ENCODE data around the gene ZBTB7C. TPM values are rescaled to one million over a fixed set of nuclear protein-coding genes. Genes with fewer than 3 reads are reported as not detected.

The ZBTB7C gene
- polyA plus RNA-seq, 1 of the 3 experiments (the other 2 are of a cell fraction), result 0.05 TPM

DNA sequence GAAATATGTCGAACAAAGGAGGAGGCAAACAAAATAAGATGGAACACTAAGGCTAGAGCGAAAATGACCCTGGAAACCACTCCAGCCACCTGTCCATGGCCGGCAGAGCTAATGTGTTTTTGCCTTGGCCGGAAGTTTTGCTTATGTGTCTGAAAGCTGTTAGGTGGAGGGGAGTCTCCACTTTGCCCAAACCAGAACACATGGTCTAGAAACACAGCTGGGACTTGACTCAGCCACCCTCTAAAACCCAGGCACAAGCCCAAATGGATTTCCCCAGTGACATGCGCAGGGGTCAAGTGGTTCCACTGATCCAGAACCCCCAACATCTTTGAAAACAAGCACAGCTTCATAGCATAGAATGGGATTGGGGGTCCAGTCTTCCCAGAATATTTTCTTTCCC lies 159.3 kb downstream of the ZBTB7C start:
- H3K27ac ChIP-seq (ENCODE audit: low read depth in 2 of 2, low read length in 1 of 2), result no peak overlapping the region
- ChIA-PET POLR2A (no interaction called here), CTCF (interaction anchor here (0.9 to 1.6 kb wide), 2 partner anchors 20 to 197 kb away, joined by 3 to 4 read pairs; no protein-coding TSS in a partner anchor)
- 43% methylated on average over 4 of the region's 5 CpGs for WGBS (ENCODE audit: low lambda C conversion rate)
- no peaks in the 10 kb centered on the region for H3K79me2 ChIP-seq (ENCODE audit: insufficient read depth)
- H3K9ac ChIP-seq, result no peak overlapping the region
- H3K9me2 ChIP-seq, result no peaks in the 10 kb centered on the region
- no peak overlapping the region for H3K4me3 ChIP-seq (ENCODE audit: low read depth in 2 of 2, low read length in 1 of 2)
- TF ChIP-seq GABPA (IDR thresholded peaks at IDR 0.05; ENCODE audit: low read depth) (no peak), RAD21 (IDR thresholded peaks at IDR 0.05; ENCODE audit: low read length) (no peak), NRF1 (IDR thresholded peaks at IDR 0.05; ENCODE audit: low read depth, low read length) (no peak), MXI1 (IDR thresholded peaks at IDR 0.05; ENCODE audit: low read depth, low read length) (no peak), SIN3A (IDR thresholded peaks at IDR 0.05; ENCODE audit: borderline replicate concordance, low read depth, low read length) (no peak)
- H3F3A ChIP-seq (replicated peaks; ENCODE audit: insufficient read depth), result no peaks in the 10 kb centered on the region
- H3K4me2 ChIP-seq, result no peak overlapping the region
- no peaks in the 10 kb centered on the region for H3K4me1 ChIP-seq (ENCODE audit: control insufficient read depth in 1 of 2, insufficient read depth in 2 of 2, low read depth in 1 of 2, low read length in 1 of 2)
- DNase-seq, result no peak
- H4K20me1 ChIP-seq (ENCODE audit: insufficient read depth), result no peaks in the 10 kb centered on the region
- H3K27me3 ChIP-seq (ENCODE audit: insufficient read depth), result no peaks in the 10 kb centered on the region; the same call in 1 of the 2 replicates
- no peak overlapping the region for H2AFZ ChIP-seq (ENCODE audit: low read depth)
- no peaks in the 10 kb centered on the region for H3K9me3 ChIP-seq
- no peaks in the 10 kb centered on the region for H3K36me3 ChIP-seq (replicated peaks in 1 of 2; ENCODE audit: control insufficient read depth in 1 of 2, insufficient read depth in 2 of 2, low read length in 1 of 2)

DNA sequence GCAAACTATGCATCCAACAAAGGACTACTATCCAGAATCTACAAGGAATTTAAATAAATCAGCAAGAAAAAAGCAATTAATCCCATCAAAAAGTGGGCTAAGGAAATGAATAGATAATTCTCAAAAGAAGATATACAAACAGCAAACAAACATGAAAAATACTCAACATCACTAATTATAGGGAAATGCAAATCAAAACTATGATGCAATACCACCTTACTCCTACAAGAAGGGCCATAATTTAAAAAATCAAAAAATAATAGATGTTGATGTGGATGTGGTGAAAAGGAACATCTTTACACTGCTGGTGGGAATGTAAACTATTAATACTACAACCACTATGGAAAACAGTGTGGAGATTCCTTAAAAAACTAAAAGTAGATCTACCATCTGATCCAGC lies 164.7 kb downstream of the ZBTB7C start:
- Histone ChIP-seq H2AFZ (ENCODE audit: low read depth) (no peak overlapping the region), H3K27me3 (ENCODE audit: insufficient read depth) (no peaks in the 10 kb centered on the region), H3K4me2 (no peak overlapping the region), H3K9me3 (no peaks in the 10 kb centered on the region), H3K4me3 (ENCODE audit: low read depth in 2 of 2, low read length in 1 of 2) (no peak overlapping the region), H3K27ac (ENCODE audit: low read depth in 2 of 2, low read length in 1 of 2) (no peak overlapping the region), H3F3A (replicated peaks; ENCODE audit: insufficient read depth) (no peaks in the 10 kb centered on the region), H4K20me1 (ENCODE audit: insufficient read depth) (no peaks in the 10 kb centered on the region), H3K4me1 (ENCODE audit: control insufficient read depth in 1 of 2, insufficient read depth in 2 of 2, low read depth in 1 of 2, low read length in 1 of 2) (no peaks in the 10 kb centered on the region), H3K9ac (no peak overlapping the region), H3K36me3 (replicated peaks in 1 of 2; ENCODE audit: control insufficient read depth in 1 of 2, insufficient read depth in 2 of 2, low read length in 1 of 2) (no peaks in the 10 kb centered on the region), H3K9me2 (no peaks in the 10 kb centered on the region), H3K79me2 (ENCODE audit: insufficient read depth) (no peaks in the 10 kb centered on the region)
- CTCF ChIA-PET, result interaction anchor here (1.3 kb wide), 1 partner anchor 15 kb away, joined by 3 read pairs; no protein-coding TSS in a partner anchor
- POLR2A ChIA-PET, result no interaction called here
- no peak for DNase-seq
- TF ChIP-seq TAF1 (IDR thresholded peaks at IDR 0.05; ENCODE audit: borderline replicate concordance, low read depth, low read length) (no peak), TEAD4 (IDR thresholded peaks at IDR 0.05; ENCODE audit: borderline replicate concordance, insufficient read depth) (no peak), YY1 (IDR thresholded peaks at IDR 0.05; ENCODE audit: low read depth) (no peak), FOSL2 (IDR thresholded peaks at IDR 0.05; ENCODE audit: borderline replicate concordance, low read depth) (no peak), EP300 (IDR thresholded peaks at IDR 0.05; ENCODE audit: borderline replicate concordance in 1 of 2, low read depth in 1 of 2, low read length in 1 of 2) (no peak), NRF1 (IDR thresholded peaks at IDR 0.05; ENCODE audit: low read depth, low read length) (no peak), GABPA (IDR thresholded peaks at IDR 0.05; ENCODE audit: low read depth) (no peak), TCF12 (IDR thresholded peaks at IDR 0.05) (no peak), FOXM1 (IDR thresholded peaks at IDR 0.05; ENCODE audit: low read depth) (no peak), SMC3 (IDR thresholded peaks at IDR 0.05; ENCODE audit: low read depth, low read length) (no peak), MXI1 (IDR thresholded peaks at IDR 0.05; ENCODE audit: low read depth, low read length) (no peak), MEF2A (IDR thresholded peaks at IDR 0.05; ENCODE audit: borderline replicate concordance, low read depth) (no peak), RAD21 (IDR thresholded peaks at IDR 0.05; ENCODE audit: low read length) (no peak)
- TF ChIP-seq, protein P1, sequence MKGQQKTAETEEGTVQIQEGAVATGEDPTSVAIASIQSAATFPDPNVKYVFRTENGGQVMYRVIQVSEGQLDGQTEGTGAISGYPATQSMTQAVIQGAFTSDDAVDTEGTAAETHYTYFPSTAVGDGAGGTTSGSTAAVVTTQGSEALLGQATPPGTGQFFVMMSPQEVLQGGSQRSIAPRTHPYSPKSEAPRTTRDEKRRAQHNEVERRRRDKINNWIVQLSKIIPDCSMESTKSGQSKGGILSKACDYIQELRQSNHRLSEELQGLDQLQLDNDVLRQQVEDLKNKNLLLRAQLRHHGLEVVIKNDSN (IDR thresholded peaks at IDR 0.05; ENCODE audit: borderline replicate concordance, low read depth), result no peak
- TF ChIP-seq, protein P2, sequence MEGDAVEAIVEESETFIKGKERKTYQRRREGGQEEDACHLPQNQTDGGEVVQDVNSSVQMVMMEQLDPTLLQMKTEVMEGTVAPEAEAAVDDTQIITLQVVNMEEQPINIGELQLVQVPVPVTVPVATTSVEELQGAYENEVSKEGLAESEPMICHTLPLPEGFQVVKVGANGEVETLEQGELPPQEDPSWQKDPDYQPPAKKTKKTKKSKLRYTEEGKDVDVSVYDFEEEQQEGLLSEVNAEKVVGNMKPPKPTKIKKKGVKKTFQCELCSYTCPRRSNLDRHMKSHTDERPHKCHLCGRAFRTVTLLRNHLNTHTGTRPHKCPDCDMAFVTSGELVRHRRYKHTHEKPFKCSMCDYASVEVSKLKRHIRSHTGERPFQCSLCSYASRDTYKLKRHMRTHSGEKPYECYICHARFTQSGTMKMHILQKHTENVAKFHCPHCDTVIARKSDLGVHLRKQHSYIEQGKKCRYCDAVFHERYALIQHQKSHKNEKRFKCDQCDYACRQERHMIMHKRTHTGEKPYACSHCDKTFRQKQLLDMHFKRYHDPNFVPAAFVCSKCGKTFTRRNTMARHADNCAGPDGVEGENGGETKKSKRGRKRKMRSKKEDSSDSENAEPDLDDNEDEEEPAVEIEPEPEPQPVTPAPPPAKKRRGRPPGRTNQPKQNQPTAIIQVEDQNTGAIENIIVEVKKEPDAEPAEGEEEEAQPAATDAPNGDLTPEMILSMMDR (IDR thresholded peaks at IDR 0.05), result no peak
- TF ChIP-seq, protein P3, sequence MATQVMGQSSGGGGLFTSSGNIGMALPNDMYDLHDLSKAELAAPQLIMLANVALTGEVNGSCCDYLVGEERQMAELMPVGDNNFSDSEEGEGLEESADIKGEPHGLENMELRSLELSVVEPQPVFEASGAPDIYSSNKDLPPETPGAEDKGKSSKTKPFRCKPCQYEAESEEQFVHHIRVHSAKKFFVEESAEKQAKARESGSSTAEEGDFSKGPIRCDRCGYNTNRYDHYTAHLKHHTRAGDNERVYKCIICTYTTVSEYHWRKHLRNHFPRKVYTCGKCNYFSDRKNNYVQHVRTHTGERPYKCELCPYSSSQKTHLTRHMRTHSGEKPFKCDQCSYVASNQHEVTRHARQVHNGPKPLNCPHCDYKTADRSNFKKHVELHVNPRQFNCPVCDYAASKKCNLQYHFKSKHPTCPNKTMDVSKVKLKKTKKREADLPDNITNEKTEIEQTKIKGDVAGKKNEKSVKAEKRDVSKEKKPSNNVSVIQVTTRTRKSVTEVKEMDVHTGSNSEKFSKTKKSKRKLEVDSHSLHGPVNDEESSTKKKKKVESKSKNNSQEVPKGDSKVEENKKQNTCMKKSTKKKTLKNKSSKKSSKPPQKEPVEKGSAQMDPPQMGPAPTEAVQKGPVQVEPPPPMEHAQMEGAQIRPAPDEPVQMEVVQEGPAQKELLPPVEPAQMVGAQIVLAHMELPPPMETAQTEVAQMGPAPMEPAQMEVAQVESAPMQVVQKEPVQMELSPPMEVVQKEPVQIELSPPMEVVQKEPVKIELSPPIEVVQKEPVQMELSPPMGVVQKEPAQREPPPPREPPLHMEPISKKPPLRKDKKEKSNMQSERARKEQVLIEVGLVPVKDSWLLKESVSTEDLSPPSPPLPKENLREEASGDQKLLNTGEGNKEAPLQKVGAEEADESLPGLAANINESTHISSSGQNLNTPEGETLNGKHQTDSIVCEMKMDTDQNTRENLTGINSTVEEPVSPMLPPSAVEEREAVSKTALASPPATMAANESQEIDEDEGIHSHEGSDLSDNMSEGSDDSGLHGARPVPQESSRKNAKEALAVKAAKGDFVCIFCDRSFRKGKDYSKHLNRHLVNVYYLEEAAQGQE (IDR thresholded peaks at IDR 0.05; ENCODE audit: low read depth, low read length), result no peak
- TF ChIP-seq, protein P4, sequence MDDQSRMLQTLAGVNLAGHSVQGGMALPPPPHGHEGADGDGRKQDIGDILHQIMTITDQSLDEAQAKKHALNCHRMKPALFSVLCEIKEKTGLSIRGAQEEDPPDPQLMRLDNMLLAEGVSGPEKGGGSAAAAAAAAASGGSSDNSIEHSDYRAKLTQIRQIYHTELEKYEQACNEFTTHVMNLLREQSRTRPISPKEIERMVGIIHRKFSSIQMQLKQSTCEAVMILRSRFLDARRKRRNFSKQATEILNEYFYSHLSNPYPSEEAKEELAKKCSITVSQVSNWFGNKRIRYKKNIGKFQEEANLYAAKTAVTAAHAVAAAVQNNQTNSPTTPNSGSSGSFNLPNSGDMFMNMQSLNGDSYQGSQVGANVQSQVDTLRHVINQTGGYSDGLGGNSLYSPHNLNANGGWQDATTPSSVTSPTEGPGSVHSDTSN (IDR thresholded peaks at IDR 0.05), result no peak
- TF ChIP-seq, protein P5, sequence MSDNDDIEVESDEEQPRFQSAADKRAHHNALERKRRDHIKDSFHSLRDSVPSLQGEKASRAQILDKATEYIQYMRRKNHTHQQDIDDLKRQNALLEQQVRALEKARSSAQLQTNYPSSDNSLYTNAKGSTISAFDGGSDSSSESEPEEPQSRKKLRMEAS (IDR thresholded peaks at IDR 0.05; ENCODE audit: low read depth), result no peak
- TF ChIP-seq, protein P6, sequence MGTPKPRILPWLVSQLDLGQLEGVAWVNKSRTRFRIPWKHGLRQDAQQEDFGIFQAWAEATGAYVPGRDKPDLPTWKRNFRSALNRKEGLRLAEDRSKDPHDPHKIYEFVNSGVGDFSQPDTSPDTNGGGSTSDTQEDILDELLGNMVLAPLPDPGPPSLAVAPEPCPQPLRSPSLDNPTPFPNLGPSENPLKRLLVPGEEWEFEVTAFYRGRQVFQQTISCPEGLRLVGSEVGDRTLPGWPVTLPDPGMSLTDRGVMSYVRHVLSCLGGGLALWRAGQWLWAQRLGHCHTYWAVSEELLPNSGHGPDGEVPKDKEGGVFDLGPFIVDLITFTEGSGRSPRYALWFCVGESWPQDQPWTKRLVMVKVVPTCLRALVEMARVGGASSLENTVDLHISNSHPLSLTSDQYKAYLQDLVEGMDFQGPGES (IDR thresholded peaks at IDR 0.05; ENCODE audit: low read depth, low read length), result no peak

All from SK-N-SH (cell line).